ENCODE results near the gene C11orf52.

GRCh38 chr11:111967649-111968048 is 48.9 kb downstream of the C11orf52 start:
- TF ChIP-seq CTCF (IDR thresholded peaks at IDR 0.05) (no peak), POLR2A (IDR thresholded peaks at IDR 0.05) (no peak)

All from Peyer's patch (tissue), 4 donors.